Hepatic stellate cell (primary cell): ENCODE measurements around the gene RETREG3.
"Not testable (repeated sequence)": the region's sequence is repeated elsewhere in the genome, so short reads cannot be mapped to it uniquely, and the experiment has no call there.

Experiments
- DNase-seq: peaks from one replicate; pipeline ENCODE4 v3.0.0; 2011; ENCODE audit warnings: low spot score

The RETREG3 gene, protein sequence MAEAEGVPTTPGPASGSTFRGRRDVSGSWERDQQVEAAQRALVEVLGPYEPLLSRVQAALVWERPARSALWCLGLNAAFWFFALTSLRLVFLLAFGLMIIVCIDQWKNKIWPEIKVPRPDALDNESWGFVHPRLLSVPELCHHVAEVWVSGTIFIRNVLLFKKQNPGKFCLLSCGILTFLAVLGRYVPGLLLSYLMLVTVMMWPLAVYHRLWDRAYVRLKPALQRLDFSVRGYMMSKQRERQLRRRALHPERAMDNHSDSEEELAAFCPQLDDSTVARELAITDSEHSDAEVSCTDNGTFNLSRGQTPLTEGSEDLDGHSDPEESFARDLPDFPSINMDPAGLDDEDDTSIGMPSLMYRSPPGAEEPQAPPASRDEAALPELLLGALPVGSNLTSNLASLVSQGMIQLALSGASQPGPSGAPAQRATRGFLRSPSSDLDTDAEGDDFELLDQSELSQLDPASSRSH

GRCh38 chr17:42609182-42609813 lies at the start of gene RETREG3, which contains the start of gene TUBG1:
RETREG3 (minus strand) TSS chr17:42609374; CDS start chr17:42609324, 50 bp downstream.
TUBG1 (plus strand) TSS chr17:42609683; CDS start chr17:42609738, 55 bp downstream.
- peak; percentile 99 for DNase-seq

DNA sequence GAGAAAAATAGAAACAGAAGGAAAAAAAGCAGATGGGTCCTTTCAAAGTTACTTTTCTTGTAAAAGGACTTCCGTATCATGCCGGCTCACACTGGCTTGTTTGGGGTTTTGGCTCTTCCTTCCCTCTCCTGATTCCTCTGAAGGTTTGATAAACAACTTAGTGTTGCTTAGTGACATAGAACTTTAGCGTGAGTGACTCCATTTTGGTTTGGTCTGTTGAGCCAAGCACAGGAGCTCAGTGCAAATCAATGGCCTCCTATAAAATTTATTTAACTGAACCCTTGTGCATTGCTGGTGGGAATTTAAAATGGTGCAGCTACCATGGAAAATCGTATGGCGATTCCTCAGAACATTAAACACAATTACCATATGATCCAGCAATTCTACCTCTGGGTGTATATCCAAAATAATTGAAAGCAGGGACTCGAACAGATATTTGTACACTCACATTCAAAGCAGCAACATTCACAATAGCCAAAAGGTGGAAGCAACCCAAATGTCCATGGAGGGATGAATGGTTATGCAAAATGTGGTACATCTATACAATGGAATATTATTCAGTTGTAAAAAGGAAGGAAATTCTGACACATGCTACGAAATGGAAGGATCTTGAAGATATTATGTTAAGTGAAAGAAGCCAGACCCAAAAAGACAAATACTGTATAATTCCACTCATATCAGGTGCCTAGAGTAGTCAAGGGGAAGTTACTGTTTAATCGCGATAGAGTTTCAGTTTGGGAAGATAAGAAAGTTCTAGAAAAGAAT lies 48.8 kb upstream of the RETREG3 start:
- DNase-seq, result no peak

GRCh38 chr17:42655528-42655927 lies 46.4 kb upstream of the RETREG3 start:
- no peak for DNase-seq

DNA sequence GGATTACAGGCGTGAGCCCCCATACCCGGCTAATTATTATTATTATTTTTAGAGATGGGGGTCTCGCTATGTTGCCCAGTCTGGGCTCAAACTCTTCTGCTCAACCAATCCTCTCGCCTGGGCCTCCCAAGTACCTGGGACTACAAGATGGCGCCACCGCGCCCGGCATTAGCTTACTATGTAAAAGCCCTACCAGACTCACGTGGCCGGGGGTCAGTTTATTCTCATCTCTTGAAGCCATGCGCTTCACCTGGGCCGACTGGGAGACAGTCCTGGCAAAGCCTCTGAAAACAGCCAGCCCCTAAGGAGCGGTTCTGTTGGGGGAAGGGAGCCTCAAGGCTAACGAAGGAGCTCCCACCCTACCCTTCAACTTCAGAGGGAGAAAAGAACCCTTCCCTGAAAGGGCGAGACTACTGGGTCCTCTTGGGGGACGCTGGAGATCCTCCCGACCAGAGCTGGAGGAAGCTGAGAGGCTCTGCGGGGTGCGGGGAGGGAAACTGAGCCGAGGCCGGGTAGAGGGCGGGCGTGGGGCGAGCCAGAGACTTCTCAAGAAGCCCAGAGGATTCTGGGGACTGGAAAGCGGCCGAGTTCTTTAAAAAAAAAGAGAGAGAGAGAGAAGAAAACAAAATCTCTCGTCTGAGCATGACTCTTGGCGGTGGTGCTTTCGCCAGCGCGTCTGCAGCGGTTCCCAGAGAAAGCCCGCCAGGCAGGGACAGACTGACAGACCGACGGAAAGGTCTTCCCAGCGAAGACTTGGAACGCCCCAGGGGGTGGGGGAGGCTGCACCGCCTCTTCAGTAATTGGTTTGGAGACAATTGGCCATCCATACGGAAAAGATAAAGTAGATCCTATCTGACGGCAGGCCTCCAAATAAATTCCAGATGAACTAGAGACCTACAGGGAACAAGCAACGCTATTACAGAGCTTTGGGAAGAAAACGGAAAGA lies 44.3 kb upstream of the RETREG3 start:
- DNase-seq, result peak; percentile 62

DNA sequence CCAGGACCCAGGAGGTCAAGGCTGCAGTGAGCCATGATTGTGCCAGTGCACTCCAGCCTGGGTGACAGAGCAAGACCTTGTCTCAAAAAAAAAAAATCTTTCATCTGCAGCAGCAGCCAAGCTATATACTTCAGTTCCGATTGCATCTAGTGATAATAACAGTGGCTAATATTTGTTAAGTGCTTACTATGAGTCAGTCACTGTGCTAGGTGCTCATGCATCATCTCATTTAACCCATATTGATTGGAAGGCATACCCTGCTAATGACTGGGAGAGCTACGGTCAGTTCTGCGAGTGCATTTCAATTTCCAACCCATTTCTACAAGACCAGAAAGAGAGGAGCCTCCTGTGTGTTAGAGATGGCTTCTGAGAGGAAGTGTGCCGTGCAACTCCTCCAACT lies 42.2 kb upstream of the RETREG3 start:
- no peak for DNase-seq

GRCh38 chr17:42647778-42648177 lies 38.6 kb upstream of the RETREG3 start:
- no peak for DNase-seq

GRCh38 chr17:42642336-42642735 lies 33.2 kb upstream of the RETREG3 start:
- DNase-seq, result no peak

DNA sequence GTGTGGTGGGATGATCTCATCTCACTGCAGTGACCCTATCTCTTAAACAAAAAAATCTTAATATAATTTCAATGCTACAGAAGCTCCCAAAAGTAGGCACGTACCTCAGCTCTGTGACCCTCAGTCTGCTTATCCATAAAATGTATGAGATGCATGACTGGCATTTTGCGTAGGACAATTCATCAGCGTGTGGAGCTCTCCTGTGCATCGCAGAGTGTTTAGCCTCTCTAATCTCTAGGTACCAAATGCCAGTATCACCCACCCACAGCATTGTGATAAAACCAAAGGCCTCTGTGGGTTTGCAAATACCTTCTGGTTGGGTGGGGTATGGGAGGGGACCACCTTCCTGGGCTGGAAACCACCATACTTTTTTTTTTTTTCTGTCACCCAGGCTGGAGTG lies 30.9 kb upstream of the RETREG3 start:
- no peak for DNase-seq

DNA sequence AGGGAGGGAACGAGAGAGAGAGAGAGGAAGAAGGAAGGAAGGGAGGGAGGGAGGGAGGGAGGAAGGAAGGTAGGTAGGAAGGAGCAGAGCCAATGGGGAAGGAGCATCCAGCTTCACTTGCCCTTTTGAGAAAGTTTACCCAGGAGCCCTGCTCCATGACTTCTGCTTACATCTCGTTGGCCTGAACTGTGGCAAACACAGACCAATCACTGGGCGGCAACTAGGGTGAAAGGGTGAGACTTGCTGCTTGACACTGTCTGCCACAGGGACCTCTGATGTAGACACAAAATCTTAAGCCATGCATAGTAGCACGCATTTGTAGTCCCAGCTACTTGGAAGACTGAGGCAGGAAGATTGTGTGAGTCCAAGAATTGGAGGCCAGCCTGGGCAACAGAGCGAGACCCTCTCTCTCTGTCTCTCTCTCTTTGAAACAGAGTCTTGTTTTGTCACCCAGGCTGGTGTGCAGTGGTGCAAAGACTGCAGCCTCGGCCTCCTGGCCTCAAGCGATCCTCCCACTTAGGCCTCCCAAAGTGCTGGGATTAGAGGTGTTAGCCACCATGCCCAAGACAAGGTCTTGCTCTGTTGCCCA lies 30.4 kb upstream of the RETREG3 start:
- DNase-seq, result no peak

GRCh38 chr17:42632949-42633444 lies 23.8 kb upstream of the RETREG3 start:
- no peak for DNase-seq

- DNase-seq, result no peak
These were observed 20.3 kb upstream of the RETREG3 start for GRCh38 chr17:42629411-42630009.

- not testable (repeated sequence) for DNase-seq
These were observed 18.0 kb upstream of the RETREG3 start for GRCh38 chr17:42627032-42627764.

GRCh38 chr17:42623732-42624596 lies 14.8 kb upstream of the RETREG3 start:
- DNase-seq, result no peak

DNA sequence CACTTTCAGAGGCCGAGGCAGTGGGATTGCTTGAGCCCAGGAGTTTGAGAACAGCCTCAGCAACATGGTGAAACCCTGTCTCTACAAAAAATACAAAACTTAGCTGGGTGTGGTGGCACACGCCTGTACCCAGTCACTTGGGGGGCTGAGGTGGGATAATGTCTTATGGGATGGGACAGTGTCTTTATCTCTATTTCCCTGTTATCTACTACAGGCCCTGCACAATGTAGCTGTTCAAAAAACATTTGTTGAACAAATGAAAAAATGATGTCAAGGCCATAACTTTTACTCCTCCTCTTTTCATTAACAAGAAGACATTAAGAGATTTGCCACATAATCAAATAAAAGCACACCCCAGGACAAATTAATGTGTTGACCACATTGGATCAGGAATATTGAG lies 14.1 kb upstream of the RETREG3 start:
- no peak for DNase-seq

DNA sequence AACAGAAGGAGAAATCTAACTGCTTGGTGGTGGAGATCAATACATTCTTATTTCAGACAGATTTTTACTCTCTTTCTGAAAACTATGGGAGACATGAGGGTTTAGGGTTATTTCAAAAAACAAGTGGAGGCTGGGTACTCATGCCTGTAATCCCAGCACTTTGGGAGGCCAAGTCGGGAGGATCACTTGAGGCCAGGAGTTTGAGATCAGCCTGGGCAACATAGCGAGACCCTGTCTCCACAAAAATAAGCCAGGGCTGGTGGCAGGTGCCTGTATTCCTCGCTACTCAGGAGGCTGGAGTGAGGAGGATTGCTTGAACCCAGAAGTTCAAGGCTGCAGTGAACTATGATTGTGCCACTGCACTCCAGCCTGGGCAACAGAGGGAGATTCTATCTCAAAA lies 12.8 kb upstream of the RETREG3 start:
- DNase-seq, result not testable (repeated sequence)

GRCh38 chr17:42618442-42619150 lies 9.4 kb upstream of the RETREG3 start:
- no peak for DNase-seq

GRCh38 chr17:42617956-42618431 lies 8.8 kb upstream of the RETREG3 start:
- DNase-seq, result no peak
